DND-41 (cell line): ENCODE data around the gene PLEKHH1.

Experiments
- ATAC-seq: fragments of 200-7000 bp; cut with Tn5 transposase; 3 replicates; pipeline ENCODE4 v1.9.1; 2021; ENCODE audit warnings: low read depth; ENCODE audit not compliant: insufficient read depth
- DNase-seq: peaks from one replicate; pipeline ENCODE4 v3.0.0-alpha.2; 2020
- H2AFZ ChIP-seq: 2 replicates; pipeline ENCODE4 v1.6.0; 2012; ENCODE audit warnings: low read depth, low read length
- H3K27ac ChIP-seq: 2 replicates; pipeline ENCODE4 v1.5.1; 2012; ENCODE audit warnings: low read length, inconsistent platforms
- H3K27me3 ChIP-seq: fragments of 200-600 bp; sonication (generic); 2 replicates; pipeline ENCODE4 v1.6.0; 2012; ENCODE audit warnings: low read length, mild to moderate bottlenecking, inconsistent platforms; ENCODE audit not compliant: insufficient read depth, poor library complexity
- H3K36me3 ChIP-seq: 2 replicates; pipeline ENCODE4 v1.5.1; 2012; ENCODE audit warnings: low read length, inconsistent platforms; ENCODE audit not compliant: insufficient read depth
- H3K4me1 ChIP-seq: 2 replicates; pipeline ENCODE4 v1.5.1; 2012; ENCODE audit warnings: mild to moderate bottlenecking, low read length; ENCODE audit not compliant: insufficient read depth
- H3K4me2 ChIP-seq: 2 replicates; pipeline ENCODE4 v1.6.0; 2012; ENCODE audit warnings: mild to moderate bottlenecking, moderate library complexity, low read length, inconsistent platforms; ENCODE audit not compliant: insufficient read depth
- H3K4me3 ChIP-seq, 2 experiments: fragments of 200-600 bp in 1 of 2; shearing (Covaris generic) in 1 of 2; 2 replicates each; pipeline ENCODE4 v1.5.1; 2012 to 2016; ENCODE audit warnings: inconsistent platforms in 2 of 2, low read length in 2 of 2, mild to moderate bottlenecking in 2 of 2, low read depth in 1 of 2, moderate library complexity in 1 of 2
- H3K79me2 ChIP-seq: 2 replicates; pipeline ENCODE4 v1.6.0; 2012; ENCODE audit warnings: low read length, inconsistent platforms; ENCODE audit not compliant: insufficient read depth
- H3K9ac ChIP-seq: 2 replicates; pipeline ENCODE4 v1.6.0; 2012; ENCODE audit warnings: low read depth, mild to moderate bottlenecking, inconsistent platforms, low read length, moderate library complexity
- H3K9me3 ChIP-seq: 2 replicates; pipeline ENCODE4 v1.5.1; 2012; ENCODE audit warnings: low read length, moderate library complexity, mild to moderate bottlenecking, inconsistent platforms; ENCODE audit not compliant: insufficient read depth, severe bottlenecking
- H4K20me1 ChIP-seq: 2 replicates; pipeline ENCODE4 v1.6.0; 2012; ENCODE audit warnings: low read length; ENCODE audit not compliant: insufficient read depth
- EZH2 ChIP-seq: IDR thresholded peaks from 3 replicates; pipeline ENCODE4 v1.6.1; 2012; ENCODE audit warnings: borderline replicate concordance, low read depth, mild to moderate bottlenecking, moderate library complexity, low read length, inconsistent platforms; ENCODE audit not compliant: severe bottlenecking
- TF ChIP-seq, protein P1 (sequence below): IDR thresholded peaks from 2 replicates; pipeline ENCODE4 v1.5.1; 2012; ENCODE audit warnings: borderline replicate concordance, low read length, moderate library complexity, mild to moderate bottlenecking; ENCODE audit not compliant: poor library complexity, severe bottlenecking; ENCODE audit errors: extremely low read depth

The PLEKHH1 gene

DNA sequence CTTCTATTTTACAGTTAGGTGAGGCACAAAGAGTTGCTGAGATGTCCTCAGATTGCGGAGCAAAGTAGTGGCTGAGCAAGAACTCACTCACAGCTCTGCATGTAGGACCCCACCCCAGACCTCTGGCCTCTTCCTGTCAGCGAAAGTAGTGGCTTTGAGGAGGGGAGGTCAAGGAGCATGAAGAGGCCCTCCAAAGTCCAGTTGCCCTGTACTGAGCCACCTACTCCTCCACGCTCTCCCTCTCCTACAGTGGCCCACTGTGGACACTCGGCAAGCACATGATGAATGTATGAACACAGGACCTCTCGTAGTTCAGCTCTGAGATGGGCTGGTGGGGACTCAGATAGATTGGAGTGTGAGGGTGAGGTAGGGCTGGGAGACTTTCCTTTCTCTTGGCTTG is 5.3 kb upstream of the PLEKHH1 start:
- TF ChIP-seq, protein P1, sequence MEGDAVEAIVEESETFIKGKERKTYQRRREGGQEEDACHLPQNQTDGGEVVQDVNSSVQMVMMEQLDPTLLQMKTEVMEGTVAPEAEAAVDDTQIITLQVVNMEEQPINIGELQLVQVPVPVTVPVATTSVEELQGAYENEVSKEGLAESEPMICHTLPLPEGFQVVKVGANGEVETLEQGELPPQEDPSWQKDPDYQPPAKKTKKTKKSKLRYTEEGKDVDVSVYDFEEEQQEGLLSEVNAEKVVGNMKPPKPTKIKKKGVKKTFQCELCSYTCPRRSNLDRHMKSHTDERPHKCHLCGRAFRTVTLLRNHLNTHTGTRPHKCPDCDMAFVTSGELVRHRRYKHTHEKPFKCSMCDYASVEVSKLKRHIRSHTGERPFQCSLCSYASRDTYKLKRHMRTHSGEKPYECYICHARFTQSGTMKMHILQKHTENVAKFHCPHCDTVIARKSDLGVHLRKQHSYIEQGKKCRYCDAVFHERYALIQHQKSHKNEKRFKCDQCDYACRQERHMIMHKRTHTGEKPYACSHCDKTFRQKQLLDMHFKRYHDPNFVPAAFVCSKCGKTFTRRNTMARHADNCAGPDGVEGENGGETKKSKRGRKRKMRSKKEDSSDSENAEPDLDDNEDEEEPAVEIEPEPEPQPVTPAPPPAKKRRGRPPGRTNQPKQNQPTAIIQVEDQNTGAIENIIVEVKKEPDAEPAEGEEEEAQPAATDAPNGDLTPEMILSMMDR: no peak
- TF ChIP-seq EZH2: no peak
- Histone ChIP-seq H3K79me2 (no peaks in the 10 kb centered on the region), H3K4me3 (no peak overlapping the region), H3K36me3 (no peaks in the 10 kb centered on the region), H3K9ac (no peak overlapping the region), H3K4me1 (peaks cover 4% of the 10 kb centered on the region), H2AFZ (no peak overlapping the region), H3K4me2 (no peak overlapping the region), H4K20me1 (no peaks in the 10 kb centered on the region), H3K9me3 (no peaks in the 10 kb centered on the region), H3K27ac (no peak overlapping the region), H3K27me3 (peaks cover 59% of the 10 kb centered on the region)
- DNase-seq (no peak), ATAC-seq (no peak)

GRCh38 chr14:67528276-67528675 is 4.8 kb upstream of the PLEKHH1 start:
- Histone ChIP-seq H2AFZ (no peak overlapping the region), H3K9me3 (no peaks in the 10 kb centered on the region), H3K36me3 (no peaks in the 10 kb centered on the region), H4K20me1 (no peaks in the 10 kb centered on the region), H3K4me2 (no peak overlapping the region), H3K27me3 (peaks cover 64% of the 10 kb centered on the region), H3K4me1 (peaks cover 8% of the 10 kb centered on the region), H3K79me2 (no peaks in the 10 kb centered on the region), H3K9ac (no peak overlapping the region), H3K27ac (no peak overlapping the region), H3K4me3 (no peak overlapping the region)
- DNase-seq: no peak
- no peak for ATAC-seq
- no peak for TF ChIP-seq EZH2
- TF ChIP-seq, protein P1: no peak

- H2AFZ ChIP-seq: no peak overlapping the region
- H3K36me3 ChIP-seq: no peaks in the 10 kb centered on the region
- H3K79me2 ChIP-seq: no peaks in the 10 kb centered on the region
- H3K27me3 ChIP-seq: peaks cover 67% of the 10 kb centered on the region
- no peak for ATAC-seq
- no peak for DNase-seq
- H3K9me3 ChIP-seq: no peaks in the 10 kb centered on the region
- H3K27ac ChIP-seq: no peak overlapping the region
- H4K20me1 ChIP-seq: no peaks in the 10 kb centered on the region
- H3K9ac ChIP-seq: no peak overlapping the region
- TF ChIP-seq EZH2: no peak
- TF ChIP-seq, protein P1: no peak
- H3K4me1 ChIP-seq: peaks cover 14% of the 10 kb centered on the region
- H3K4me3 ChIP-seq: no peak overlapping the region
- no peak overlapping the region for H3K4me2 ChIP-seq
These were observed 2.8 kb upstream of the PLEKHH1 start for GRCh38 chr14:67529947-67530935.
